OCI-LY3 (cell line): ENCODE data around the gene FIBCD1.

ENCODE experiments used
- H2AFZ ChIP-seq: fragments of 200-600, 300-600 bp; shearing (Covaris generic); 2 replicates; pipeline ENCODE4 v1.6.0; 2014; ENCODE audit warnings: antibody characterized with exemption, low read depth, low read length
- H3K27ac ChIP-seq: fragments of 200-600, 300-600 bp; sonication (generic); 2 replicates; pipeline ENCODE4 v1.5.1; 2014; ENCODE audit warnings: mild to moderate bottlenecking, low read length, moderate library complexity, mixed read lengths
- H3K27me3 ChIP-seq: fragments of 200-600, 300-600 bp; sonication (generic); 2 replicates; pipeline ENCODE4 v1.6.1; 2014; ENCODE audit warnings: low read depth, low read length, mixed read lengths
- H3K36me3 ChIP-seq: fragments of 200-600, 300-600 bp; sonication (generic); replicated peaks from 2 replicates; pipeline ENCODE3; 2014; ENCODE audit warnings: low read depth, low read length, mixed read lengths
- H3K4me1 ChIP-seq: fragments of 300-600, 200-600 bp; sonication (generic); 2 replicates; pipeline ENCODE4 v1.6.1; 2014; ENCODE audit warnings: low read length, mixed read lengths
- H3K4me2 ChIP-seq: fragments of 200-600, 300-600 bp; sonication (generic); 2 replicates; pipeline ENCODE4 v1.6.1; 2014; ENCODE audit warnings: low read length, mixed read lengths
- H3K4me3 ChIP-seq: fragments of 300-600, 200-600 bp; sonication (generic); 2 replicates; pipeline ENCODE4 v1.5.1; 2014; ENCODE audit warnings: antibody characterized with exemption, mild to moderate bottlenecking, low read length, moderate library complexity
- H3K79me2 ChIP-seq: fragments of 300-600, 200-600 bp; shearing (Covaris generic); 2 replicates; pipeline ENCODE4 v1.6.1; 2014; ENCODE audit warnings: mild to moderate bottlenecking, low read length, mixed read lengths
- H3K9ac ChIP-seq: fragments of 300-600, 200-600 bp; shearing (Covaris generic); 2 replicates; pipeline ENCODE4 v1.6.0; 2014; ENCODE audit warnings: mild to moderate bottlenecking, low read length, moderate library complexity
- H3K9me3 ChIP-seq: fragments of 200-600, 300-600 bp; shearing (Covaris generic); 2 replicates; pipeline ENCODE4 v1.6.1; 2014; ENCODE audit warnings: low read length, mixed read lengths; ENCODE audit not compliant: insufficient read depth
- H4K20me1 ChIP-seq: fragments of 200-600, 300-600 bp; sonication (generic); 2 replicates; pipeline ENCODE4 v1.6.1; 2016; ENCODE audit warnings: low read length, mixed read lengths; ENCODE audit not compliant: insufficient read depth
- EZH2phosphoT487 ChIP-seq: fragments of 200-600 bp; shearing (Covaris generic); IDR thresholded peaks from 2 replicates; pipeline ENCODE4 v1.6.1; 2018; ENCODE audit warnings: antibody characterized with exemption, mixed run types, low read depth
- TF ChIP-seq, protein P1 (sequence below): fragments of 200-600, 300-600 bp; sonication (generic); IDR thresholded peaks from 2 replicates; pipeline ENCODE4 v1.5.1; 2014; ENCODE audit warnings: antibody characterized with exemption, low read length, low read depth

Gene FIBCD1

DNA sequence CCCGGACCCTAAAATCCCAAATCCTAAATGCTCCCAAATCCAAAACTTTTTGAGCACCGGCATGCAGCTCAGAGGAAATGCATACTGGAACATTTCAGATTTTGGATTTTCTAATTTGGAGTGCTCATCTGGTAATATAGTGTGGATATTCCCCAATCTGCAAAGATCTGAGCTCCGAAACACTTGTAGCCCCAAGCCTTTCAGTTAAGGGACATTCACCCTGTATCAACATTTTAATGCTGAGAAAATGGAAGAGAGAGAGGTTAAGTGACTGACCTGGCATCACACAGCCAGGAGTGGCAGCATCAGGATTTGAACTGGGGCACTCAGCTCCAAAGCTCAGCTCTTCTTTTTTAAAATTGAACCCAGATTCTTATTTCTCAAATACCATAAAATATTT lies 73.1 kb downstream of the FIBCD1 start:
- Histone ChIP-seq H3K27me3 (no peaks in the 10 kb centered on the region), H3K4me2 (no peak overlapping the region), H3K79me2 (peaks cover 13% of the 10 kb centered on the region), H2AFZ (no peak overlapping the region), H3K27ac (no peak overlapping the region), H4K20me1 (peaks cover 36% of the 10 kb centered on the region), H3K4me3 (no peak overlapping the region), H3K9ac (no peak overlapping the region), H3K36me3 (peaks cover 33% of the 10 kb centered on the region), H3K4me1 (peaks cover 44% of the 10 kb centered on the region), H3K9me3 (no peaks in the 10 kb centered on the region)
- TF ChIP-seq, protein P1, sequence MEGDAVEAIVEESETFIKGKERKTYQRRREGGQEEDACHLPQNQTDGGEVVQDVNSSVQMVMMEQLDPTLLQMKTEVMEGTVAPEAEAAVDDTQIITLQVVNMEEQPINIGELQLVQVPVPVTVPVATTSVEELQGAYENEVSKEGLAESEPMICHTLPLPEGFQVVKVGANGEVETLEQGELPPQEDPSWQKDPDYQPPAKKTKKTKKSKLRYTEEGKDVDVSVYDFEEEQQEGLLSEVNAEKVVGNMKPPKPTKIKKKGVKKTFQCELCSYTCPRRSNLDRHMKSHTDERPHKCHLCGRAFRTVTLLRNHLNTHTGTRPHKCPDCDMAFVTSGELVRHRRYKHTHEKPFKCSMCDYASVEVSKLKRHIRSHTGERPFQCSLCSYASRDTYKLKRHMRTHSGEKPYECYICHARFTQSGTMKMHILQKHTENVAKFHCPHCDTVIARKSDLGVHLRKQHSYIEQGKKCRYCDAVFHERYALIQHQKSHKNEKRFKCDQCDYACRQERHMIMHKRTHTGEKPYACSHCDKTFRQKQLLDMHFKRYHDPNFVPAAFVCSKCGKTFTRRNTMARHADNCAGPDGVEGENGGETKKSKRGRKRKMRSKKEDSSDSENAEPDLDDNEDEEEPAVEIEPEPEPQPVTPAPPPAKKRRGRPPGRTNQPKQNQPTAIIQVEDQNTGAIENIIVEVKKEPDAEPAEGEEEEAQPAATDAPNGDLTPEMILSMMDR: no peak
- TF ChIP-seq EZH2phosphoT487: no peak

DNA sequence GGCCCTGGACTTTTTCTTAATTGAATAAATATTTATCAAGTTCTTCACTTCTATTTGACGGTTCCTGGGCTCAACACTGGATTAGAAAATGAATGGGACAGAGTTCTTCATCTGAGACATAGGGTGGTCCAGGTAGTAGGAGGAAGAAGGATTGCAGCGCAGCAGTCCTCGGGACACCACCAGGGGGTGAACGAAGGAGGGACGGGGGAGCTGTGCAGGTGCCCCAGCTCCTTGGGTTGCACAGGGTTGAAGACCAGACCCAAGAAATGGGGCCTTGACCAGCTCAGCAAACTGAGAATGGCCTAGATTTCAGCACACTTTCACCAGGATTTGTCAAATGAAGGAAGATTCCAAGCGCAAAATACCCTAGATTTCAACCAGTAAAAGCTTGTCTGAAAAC lies 74.5 kb downstream of the FIBCD1 start:
- Histone ChIP-seq H3K4me3 (no peak overlapping the region), H3K27ac (peak overlapping the region; percentile 51), H2AFZ (no peak overlapping the region), H3K36me3 (peaks cover 42% of the 10 kb centered on the region), H3K79me2 (peaks cover 13% of the 10 kb centered on the region), H3K27me3 (no peaks in the 10 kb centered on the region), H3K9me3 (no peaks in the 10 kb centered on the region), H4K20me1 (peaks cover 28% of the 10 kb centered on the region), H3K4me1 (peaks cover 30% of the 10 kb centered on the region), H3K4me2 (no peak overlapping the region), H3K9ac (no peak overlapping the region)
- TF ChIP-seq, protein P1: no peak
- no peak for TF ChIP-seq EZH2phosphoT487

- no peak overlapping the region for H3K9ac ChIP-seq
Observed at GRCh38 chr9:130862747-130863146, 76.3 kb downstream of the FIBCD1 start.

DNA sequence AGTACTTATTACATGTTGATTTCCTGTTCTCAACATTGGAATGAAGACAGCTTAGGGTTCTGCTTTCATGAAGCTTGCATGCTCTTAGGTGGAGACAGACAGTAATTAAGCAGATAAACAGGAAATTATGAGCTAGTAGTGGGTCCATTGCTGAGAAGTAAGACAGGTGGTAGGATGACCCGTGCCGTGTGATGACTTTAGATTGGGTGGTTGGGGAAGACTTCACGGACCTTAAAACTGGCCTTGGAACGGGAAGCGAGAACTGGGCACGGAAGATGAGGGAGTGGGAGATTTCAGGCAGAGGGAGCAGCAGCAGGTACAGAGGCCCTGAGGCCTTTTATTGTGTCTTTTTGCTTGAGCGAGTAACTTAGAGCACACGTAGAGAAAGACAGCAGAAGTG lies 76.8 kb downstream of the FIBCD1 start:
- Histone ChIP-seq H3K9ac (no peak overlapping the region), H3K4me3 (no peak overlapping the region), H3K27ac (no peak overlapping the region), H3K9me3 (no peaks in the 10 kb centered on the region), H4K20me1 (peaks cover 30% of the 10 kb centered on the region), H3K4me2 (no peak overlapping the region), H3K79me2 (peaks cover 17% of the 10 kb centered on the region), H2AFZ (no peak overlapping the region), H3K36me3 (peaks cover 54% of the 10 kb centered on the region), H3K4me1 (peaks cover 25% of the 10 kb centered on the region), H3K27me3 (no peaks in the 10 kb centered on the region)
- TF ChIP-seq, protein P1: no peak
- no peak for TF ChIP-seq EZH2phosphoT487

More at GRCh38 chr9:130862747-130863146, 76.3 kb downstream of the FIBCD1 start:
- H2AFZ ChIP-seq: no peak overlapping the region
- H4K20me1 ChIP-seq: peaks cover 29% of the 10 kb centered on the region
- TF ChIP-seq EZH2phosphoT487: no peak
- TF ChIP-seq, protein P1: no peak
- H3K27ac ChIP-seq: peak overlapping the region; percentile 51
- peak overlapping the region; percentile 27; the same call in 1 of the 2 replicates for H3K4me2 ChIP-seq
- no peak overlapping the region for H3K4me3 ChIP-seq
- H3K9me3 ChIP-seq: no peaks in the 10 kb centered on the region
- H3K27me3 ChIP-seq: no peaks in the 10 kb centered on the region
- peaks cover 25% of the 10 kb centered on the region for H3K4me1 ChIP-seq
- H3K79me2 ChIP-seq: peaks cover 19% of the 10 kb centered on the region
- peaks cover 51% of the 10 kb centered on the region for H3K36me3 ChIP-seq
